ENCODE results near the gene SNORC.
A peak's percentile ranks its signal among the peaks of the same experiment; 100 is the strongest.

DNA sequence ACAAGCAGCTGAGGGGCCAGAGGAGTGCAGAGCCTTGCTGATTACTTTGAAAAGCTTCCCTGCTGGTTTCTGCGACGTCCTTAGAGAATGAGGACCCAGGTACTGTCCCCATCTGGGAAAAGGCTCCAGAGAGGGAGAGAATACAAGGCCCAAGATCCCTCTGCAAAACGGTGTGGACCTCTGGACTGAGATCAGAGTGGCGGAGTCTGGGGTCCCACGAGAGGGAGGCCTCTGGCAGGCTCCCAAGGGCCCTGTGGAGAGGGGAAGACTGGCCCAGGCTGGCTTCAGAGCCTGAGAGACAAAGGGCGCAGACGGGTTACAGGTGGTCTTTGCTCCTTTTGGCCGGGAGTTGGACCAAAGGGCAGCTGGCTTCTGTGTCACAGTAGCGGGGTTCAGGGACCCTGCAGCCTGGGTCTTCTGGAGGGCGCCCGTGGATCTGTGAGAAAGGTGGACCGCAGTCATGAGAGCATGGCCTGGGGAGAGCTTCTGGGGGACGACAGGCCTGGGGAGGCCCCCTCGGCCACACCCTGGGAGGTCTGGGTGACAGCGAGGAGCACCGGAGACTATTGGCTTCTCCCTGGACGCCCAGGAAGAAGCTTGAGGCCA lies 805 bp downstream of the SNORC start:
- no peak for TF ChIP-seq POLR2A (IDR thresholded peaks at IDR 0.05)
- TF ChIP-seq CTCF (IDR thresholded peaks at IDR 0.05 in 8 of 11, conservative IDR thresholded peaks at IDR 0.05 in 3 of 11): no peak
- TF ChIP-seq POLR2AphosphoS5 (IDR thresholded peaks at IDR 0.05): peak in 1 of 3 donors; percentile 18
